GM12878 (cell line): Measurements from ENCODE around the gene ARHGAP26. TPM values are rescaled to one million over a fixed set of nuclear protein-coding genes. Genes with fewer than 3 reads are reported as not detected.

Experiments
- ATAC-seq: fragments of 200-7000 bp; cut with Tn5 transposase; 3 replicates; pipeline ENCODE4 v1.9.1; 2020; ENCODE audit warnings: mild to moderate bottlenecking, moderate library complexity
- BruUV-seq: library from RNA; stranded (reverse); fragments of 400-500 nt; replicated peaks from 2 replicates; lab custom pipeline; 2021; lab: Mats Ljungman, UMichigan
- CTCF ChIA-PET: fragments of 300-600 bp; sonication (Branson Sonifier 250); formaldehyde crosslinking; extraction: SDS; loops from one replicate; lab custom pipeline; 2021; ENCODE audit warnings: inconsistent platforms; lab: Yijun Ruan, JAX
- POLR2A ChIA-PET: fragments of 350-600 bp; formaldehyde crosslinking; extraction: SDS; loops from one replicate; lab custom pipeline; 2021; ENCODE audit warnings: inconsistent platforms; lab: Charles Lee
- RAD21 ChIA-PET: fragments of 300-600 bp; sonication (Branson Sonifier 250); formaldehyde crosslinking; loops from one replicate; lab custom pipeline; 2023; ENCODE audit warnings: antibody characterized with exemption; ENCODE audit not compliant: unreplicated experiment; lab: Charles Lee
- SMC1A ChIA-PET: fragments of 300-600 bp; sonication (Branson Sonifier 250); formaldehyde crosslinking; loops from one replicate; lab custom pipeline; 2023; ENCODE audit not compliant: unreplicated experiment, uncharacterized antibody; lab: Charles Lee
- DNase-seq: peaks from one replicate; pipeline ENCODE4 v3.0.0-alpha.2; 2011; ENCODE audit warnings: low read depth, low spot score
- FAIRE-seq: peaks from 3 replicates; lab custom pipeline; 2011; peaks lifted over from hg19 to GRCh38; lab: Jason Lieb, UNC
- H2AFZ ChIP-seq: 2 replicates; pipeline ENCODE4 v1.6.0; 2011; ENCODE audit warnings: low read depth, low read length, control low read depth; ENCODE audit not compliant: control insufficient read depth
- H3K27ac ChIP-seq: 2 replicates; pipeline ENCODE4 v1.5.1; 2011; ENCODE audit warnings: control low read depth; ENCODE audit not compliant: control insufficient read depth, insufficient read depth
- H3K27me3 ChIP-seq, 2 experiments: replicated peaks in 1 of 2; 2 replicates each; pipeline versions ENCODE4 v1.6.0 to v1.6.1; 2011; ENCODE audit warnings: low read length in 1 of 2; ENCODE audit not compliant: control insufficient read depth in 2 of 2, insufficient read depth in 2 of 2
- H3K36me3 ChIP-seq, 2 experiments: 2 replicates each; pipeline ENCODE4 v1.5.1; 2011; ENCODE audit warnings: low read length in 1 of 2; ENCODE audit not compliant: control insufficient read depth in 2 of 2, insufficient read depth in 2 of 2
- H3K4me1 ChIP-seq: 2 replicates; pipeline ENCODE4 v1.6.1; 2011; ENCODE audit warnings: mild to moderate bottlenecking, low read length, moderate library complexity, mixed read lengths; ENCODE audit not compliant: control insufficient read depth, insufficient read depth
- H3K4me2 ChIP-seq: 2 replicates; pipeline ENCODE4 v1.6.0; 2011; ENCODE audit warnings: control low read depth; ENCODE audit not compliant: control insufficient read depth, insufficient read depth
- H3K4me3 ChIP-seq: fragments of 200-600 bp; sonication (generic); 2 replicates; pipeline ENCODE4 v1.5.1; 2016
- H3K79me2 ChIP-seq: 2 replicates; pipeline ENCODE4 v1.6.0; 2011; ENCODE audit warnings: low read length; ENCODE audit not compliant: control insufficient read depth, insufficient read depth
- H3K9ac ChIP-seq: 2 replicates; pipeline ENCODE4 v1.8.0; 2011; ENCODE audit warnings: low read length, control low read depth, mixed read lengths; ENCODE audit not compliant: control insufficient read depth, insufficient read depth
- H3K9me3 ChIP-seq: replicated peaks from 3 replicates; pipeline ENCODE4 v1.5.1; 2011; ENCODE audit warnings: mild to moderate bottlenecking, low read length; ENCODE audit not compliant: control insufficient read depth, insufficient read depth
- H4K20me1 ChIP-seq: 2 replicates; pipeline ENCODE4 v1.6.0; 2011; ENCODE audit not compliant: control insufficient read depth, insufficient read depth
- CEBPB ChIP-seq, 2 experiments: fragments of 150-350 bp in 1 of 2; IDR thresholded peaks; 2 replicates each; pipeline ENCODE4 v1.6.1; 2012 to 2014; ENCODE audit warnings: low read depth in 2 of 2, low read length in 2 of 2, borderline replicate concordance in 1 of 2, inconsistent platforms in 1 of 2
- MTA3 ChIP-seq: IDR thresholded peaks from 2 replicates; pipeline ENCODE4 v1.6.1; 2012; ENCODE audit warnings: low read length, inconsistent platforms, borderline replicate concordance
- NR2C2 ChIP-seq: IDR thresholded peaks from 2 replicates; pipeline ENCODE4 v1.6.1; 2011; ENCODE audit warnings: borderline replicate concordance, low read depth; ENCODE audit not compliant: control insufficient read depth, insufficient read length
- RCOR1 ChIP-seq: conservative IDR thresholded peaks from 2 replicates; pipeline ENCODE4 v1.6.1; 2012; ENCODE audit warnings: low read depth, low read length, improper control_type of control experiment
- SIX5 ChIP-seq: IDR thresholded peaks from 2 replicates; pipeline ENCODE4 v1.6.1; 2011; ENCODE audit warnings: mild to moderate bottlenecking, low read depth, low read length, moderate library complexity; ENCODE audit not compliant: severe bottlenecking
- SREBF1 ChIP-seq: IDR thresholded peaks from 2 replicates; pipeline ENCODE4 v1.6.1; 2012; ENCODE audit warnings: mild to moderate bottlenecking, low read length
- ZNF207 ChIP-seq: fragments of 450-650 bp; IDR thresholded peaks from 2 replicates; pipeline ENCODE4 v1.6.1; 2014; ENCODE audit warnings: antibody characterized with exemption, mild to moderate bottlenecking, borderline replicate concordance
- ZNF24 ChIP-seq: fragments of 450-650 bp; IDR thresholded peaks from 2 replicates; pipeline ENCODE4 v1.6.1; 2017; ENCODE audit warnings: antibody characterized with exemption, mild to moderate bottlenecking
- ZSCAN29 ChIP-seq: fragments of 450-650 bp; IDR thresholded peaks from 2 replicates; pipeline ENCODE4 v1.6.1; 2017; ENCODE audit warnings: mild to moderate bottlenecking, moderate library complexity
- WGBS: methylation state at CpG from one replicate; pipeline ENCODE4 v1.1.6; 2016; ENCODE audit warnings: low lambda C conversion rate; ENCODE audit not compliant: insufficient replicate concordance, insufficient coverage; ENCODE audit errors: missing lambda C conversion rate; 5-methylcytosine and 5-hydroxymethylcytosine counted together
- in situ Hi-C: fragments of 300-500 bp; cut with MboI; formaldehyde crosslinking; loops from 9 replicates; pipeline ENCODE4 v1.14.3; 2018; ENCODE audit warnings: mixed read lengths
- intact Hi-C: fragments of 100-400 bp; cut with micrococcal nuclease; formaldehyde crosslinking; loops from one replicate; pipeline ENCODE4 v1.14.2; 2022; ENCODE audit not compliant: unreplicated experiment
- polyA plus RNA-seq, 11 experiments: library from polyadenylated mRNA; depleted of rRNA in 4 of 11; unstranded in 6 of 11; stranded (reverse) in 5 of 11; fragments of >200 nt; fragmentation: Nextera tagmentation in 4 of 11; fragmentation: Illumina TruSeq in 1 of 11; extraction: Ambion mirVana in 4 of 11; extraction: Trizol in 1 of 11; gene quantifications; 1 replicate in 1 of 11; 2 replicates in 10 of 11; pipeline versions ENCODE4 v1.2.1 to v1.2.3, GENCODE V29; 2011 to 2016; ENCODE audit warnings: inconsistent platforms in 2 of 11, missing spikeins in 2 of 11, low read depth in 1 of 11
- total RNA-seq, 4 experiments: library from RNA; depleted of rRNA in 3 of 4; stranded (reverse); fragments of >200 nt in 3 of 4; fragmentation: Illumina TruSeq in 1 of 4; extraction: Trizol in 1 of 4; gene quantifications; 2 replicates each; pipeline versions ENCODE4 v1.2.1 to v1.2.3, GENCODE V29; 2013 to 2021
- TF ChIP-seq, protein P1 (sequence below), 3 experiments: IDR thresholded peaks in 2 of 3; conservative IDR thresholded peaks in 1 of 3; 2 replicates each; pipeline ENCODE4 v1.5.1; 2011; ENCODE audit warnings: low read depth in 3 of 3, low read length in 3 of 3, mild to moderate bottlenecking in 3 of 3, control low read depth in 2 of 3, moderate library complexity in 2 of 3, inconsistent platforms in 1 of 3, mixed read lengths in 1 of 3; ENCODE audit not compliant: control insufficient read depth in 2 of 3, insufficient read depth in 1 of 3; ENCODE audit errors: extremely low read depth in 1 of 3
- TF ChIP-seq, protein P2 (sequence below): IDR thresholded peaks from 2 replicates; pipeline ENCODE4 v1.6.1; 2011; ENCODE audit warnings: low read depth, mild to moderate bottlenecking, low read length, moderate library complexity, borderline replicate concordance; ENCODE audit errors: extremely low read depth
- TF ChIP-seq, protein P3 (sequence below): fragments of 450-650 bp; IDR thresholded peaks from 2 replicates; pipeline ENCODE4 v1.6.1; 2017; ENCODE audit warnings: borderline replicate concordance
- TF ChIP-seq, protein P4 (sequence below): IDR thresholded peaks from 2 replicates; pipeline ENCODE4 v1.6.1; 2011; ENCODE audit warnings: borderline replicate concordance, low read depth, mild to moderate bottlenecking, moderate library complexity, low read length; ENCODE audit not compliant: insufficient read depth, poor library complexity, severe bottlenecking

Gene ARHGAP26
- total and polyA plus RNA-seq, 10 of the 15 experiments (the other 5 are each of a cell fraction or from before 2014, with no cell fraction given): 9.4 to 41.5 (median 19.3) TPM

DNA sequence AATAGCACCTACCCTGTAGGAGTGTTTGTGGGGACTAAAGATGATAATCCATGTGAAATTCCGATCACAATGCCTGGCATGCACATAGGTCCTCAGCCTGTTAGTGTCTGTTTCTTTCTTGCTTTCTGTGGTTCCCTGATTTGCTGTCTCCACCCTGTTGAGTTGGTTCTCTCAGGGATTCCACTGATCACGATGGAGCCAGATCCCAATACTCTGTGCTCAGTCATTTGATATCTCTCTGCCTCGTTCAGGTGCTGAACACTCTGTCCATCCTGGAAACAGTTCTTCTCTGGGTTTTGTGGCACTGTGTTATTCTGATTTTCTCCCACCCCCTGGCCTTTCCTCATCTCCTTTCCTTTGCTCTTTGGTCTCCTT, 60.8 kb downstream of the ARHGAP26 start:
- no peak overlapping the region for H3K27ac ChIP-seq
- H3K4me3 ChIP-seq: no peak overlapping the region
- no peaks in the 10 kb centered on the region for H3K79me2 ChIP-seq
- no peak overlapping the region for H3K9ac ChIP-seq
- in situ Hi-C loops (no loop called here), intact Hi-C loops (no loop called here)
- 9% methylated on average over 3 of the region's 3 CpGs for WGBS
- no peak overlapping the region for H3K4me2 ChIP-seq
- DNase-seq: no peak
- ChIA-PET CTCF (no interaction called here), SMC1A (interaction anchor here (1.4 kb wide), 1 partner anchor 9 kb away, joined by 3 read pairs; no protein-coding TSS in a partner anchor), RAD21 (interaction anchor here (0.7 kb wide), 1 partner anchor 58 kb away, joined by 3 read pairs; no protein-coding TSS in a partner anchor), POLR2A (no interaction called here)
- H4K20me1 ChIP-seq: no peaks in the 10 kb centered on the region
- no peak for ATAC-seq
- H2AFZ ChIP-seq: no peak overlapping the region
- H3K9me3 ChIP-seq: no peaks in the 10 kb centered on the region
- peaks cover 6% of the 10 kb centered on the region; the same call in 1 of the 2 replicates for H3K4me1 ChIP-seq
- TF ChIP-seq, protein P1, sequence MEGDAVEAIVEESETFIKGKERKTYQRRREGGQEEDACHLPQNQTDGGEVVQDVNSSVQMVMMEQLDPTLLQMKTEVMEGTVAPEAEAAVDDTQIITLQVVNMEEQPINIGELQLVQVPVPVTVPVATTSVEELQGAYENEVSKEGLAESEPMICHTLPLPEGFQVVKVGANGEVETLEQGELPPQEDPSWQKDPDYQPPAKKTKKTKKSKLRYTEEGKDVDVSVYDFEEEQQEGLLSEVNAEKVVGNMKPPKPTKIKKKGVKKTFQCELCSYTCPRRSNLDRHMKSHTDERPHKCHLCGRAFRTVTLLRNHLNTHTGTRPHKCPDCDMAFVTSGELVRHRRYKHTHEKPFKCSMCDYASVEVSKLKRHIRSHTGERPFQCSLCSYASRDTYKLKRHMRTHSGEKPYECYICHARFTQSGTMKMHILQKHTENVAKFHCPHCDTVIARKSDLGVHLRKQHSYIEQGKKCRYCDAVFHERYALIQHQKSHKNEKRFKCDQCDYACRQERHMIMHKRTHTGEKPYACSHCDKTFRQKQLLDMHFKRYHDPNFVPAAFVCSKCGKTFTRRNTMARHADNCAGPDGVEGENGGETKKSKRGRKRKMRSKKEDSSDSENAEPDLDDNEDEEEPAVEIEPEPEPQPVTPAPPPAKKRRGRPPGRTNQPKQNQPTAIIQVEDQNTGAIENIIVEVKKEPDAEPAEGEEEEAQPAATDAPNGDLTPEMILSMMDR (IDR thresholded peaks at IDR 0.05 in 2 of 3, conservative IDR thresholded peaks at IDR 0.05 in 1 of 3; ENCODE audit: control insufficient read depth in 2 of 3, extremely low read depth in 1 of 3, insufficient read depth in 1 of 3, low read depth in 3 of 3, low read length in 3 of 3): no peak
- no peak for TF ChIP-seq ZSCAN29
- TF ChIP-seq, protein P2, sequence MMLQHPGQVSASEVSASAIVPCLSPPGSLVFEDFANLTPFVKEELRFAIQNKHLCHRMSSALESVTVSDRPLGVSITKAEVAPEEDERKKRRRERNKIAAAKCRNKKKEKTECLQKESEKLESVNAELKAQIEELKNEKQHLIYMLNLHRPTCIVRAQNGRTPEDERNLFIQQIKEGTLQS: no peak
- TF ChIP-seq SIX5: no peak
- no peak for TF ChIP-seq ZNF207
- TF ChIP-seq, protein P3, sequence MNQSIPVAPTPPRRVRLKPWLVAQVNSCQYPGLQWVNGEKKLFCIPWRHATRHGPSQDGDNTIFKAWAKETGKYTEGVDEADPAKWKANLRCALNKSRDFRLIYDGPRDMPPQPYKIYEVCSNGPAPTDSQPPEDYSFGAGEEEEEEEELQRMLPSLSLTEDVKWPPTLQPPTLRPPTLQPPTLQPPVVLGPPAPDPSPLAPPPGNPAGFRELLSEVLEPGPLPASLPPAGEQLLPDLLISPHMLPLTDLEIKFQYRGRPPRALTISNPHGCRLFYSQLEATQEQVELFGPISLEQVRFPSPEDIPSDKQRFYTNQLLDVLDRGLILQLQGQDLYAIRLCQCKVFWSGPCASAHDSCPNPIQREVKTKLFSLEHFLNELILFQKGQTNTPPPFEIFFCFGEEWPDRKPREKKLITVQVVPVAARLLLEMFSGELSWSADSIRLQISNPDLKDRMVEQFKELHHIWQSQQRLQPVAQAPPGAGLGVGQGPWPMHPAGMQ: no peak
- no peak for TF ChIP-seq ZNF24
- TF ChIP-seq, protein P4, sequence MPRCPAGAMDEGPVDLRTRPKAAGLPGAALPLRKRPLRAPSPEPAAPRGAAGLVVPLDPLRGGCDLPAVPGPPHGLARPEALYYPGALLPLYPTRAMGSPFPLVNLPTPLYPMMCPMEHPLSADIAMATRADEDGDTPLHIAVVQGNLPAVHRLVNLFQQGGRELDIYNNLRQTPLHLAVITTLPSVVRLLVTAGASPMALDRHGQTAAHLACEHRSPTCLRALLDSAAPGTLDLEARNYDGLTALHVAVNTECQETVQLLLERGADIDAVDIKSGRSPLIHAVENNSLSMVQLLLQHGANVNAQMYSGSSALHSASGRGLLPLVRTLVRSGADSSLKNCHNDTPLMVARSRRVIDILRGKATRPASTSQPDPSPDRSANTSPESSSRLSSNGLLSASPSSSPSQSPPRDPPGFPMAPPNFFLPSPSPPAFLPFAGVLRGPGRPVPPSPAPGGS: no peak
- no peak for TF ChIP-seq MTA3
- no peak for TF ChIP-seq CEBPB (IDR thresholded peaks at IDR 0.05; ENCODE audit: borderline replicate concordance in 1 of 2, low read depth in 2 of 2, low read length in 2 of 2)
- TF ChIP-seq SREBF1: no peak
- no peak for TF ChIP-seq NR2C2
- no peak for TF ChIP-seq RCOR1
- no peaks in the 10 kb centered on the region for H3K36me3 ChIP-seq
- no peak for FAIRE-seq
- no TSS peak for BruUV-seq
- no peaks in the 10 kb centered on the region for H3K27me3 ChIP-seq
